HL-60 (cell line): ENCODE measurements around the gene MAP3K20.

Experiments used
- DNase-seq, 2 experiments: peaks; one replicate each; pipeline ENCODE4 v3.0.0-alpha.2; 2010 to 2020; ENCODE audit warnings: low read depth in 1 of 2, low spot score in 1 of 2
- H3K27ac ChIP-seq: fragments of 250-450 bp; sonication (Bioruptor Pico); replicated peaks from 2 replicates; pipeline ENCODE4 v1.5.1; 2020; ENCODE audit warnings: mild to moderate bottlenecking, moderate library complexity
- H3K27me3 ChIP-seq: fragments of 250-450 bp; sonication (Bioruptor Pico); 2 replicates; pipeline ENCODE4 v1.5.1; 2021; ENCODE audit warnings: mild to moderate bottlenecking, moderate library complexity; ENCODE audit not compliant: insufficient read depth, poor library complexity, severe bottlenecking
- H3K4me3 ChIP-seq: replicated peaks from 2 replicates; pipeline ENCODE4 v1.5.1; 2011; ENCODE audit warnings: mild to moderate bottlenecking, control low read depth, low read length; ENCODE audit not compliant: insufficient read depth
- CTCF ChIP-seq: IDR thresholded peaks from one replicate; pipeline ENCODE4 v1.5.1; 2011; ENCODE audit warnings: low read length, control low read depth, inconsistent platforms; ENCODE audit not compliant: insufficient read depth
- GABPA ChIP-seq: IDR thresholded peaks from 2 replicates; pipeline ENCODE4 v1.6.1; 2012; ENCODE audit warnings: low read depth
- POLR2AphosphoS5 ChIP-seq: IDR thresholded peaks from 2 replicates; pipeline ENCODE4 v1.6.1; 2012; ENCODE audit warnings: low read depth
- REST ChIP-seq: IDR thresholded peaks from 2 replicates; pipeline ENCODE4 v1.6.1; 2012; ENCODE audit warnings: low read depth; ENCODE audit not compliant: insufficient replicate concordance
- SPI1 ChIP-seq: IDR thresholded peaks from 2 replicates; pipeline ENCODE4 v1.6.1; 2012; ENCODE audit warnings: low read depth, mild to moderate bottlenecking, borderline replicate concordance

Gene MAP3K20

GRCh38 chr2:173117678-173118077 is 42.0 kb downstream of the MAP3K20 start:
- no peak overlapping the region for H3K27ac ChIP-seq
- no peaks in the 10 kb centered on the region for H3K27me3 ChIP-seq
- DNase-seq, result no peak
- TF ChIP-seq GABPA, result no peak
- no peak for TF ChIP-seq POLR2AphosphoS5
- TF ChIP-seq CTCF, result no peak
- no peak for TF ChIP-seq REST
- TF ChIP-seq SPI1, result no peak
- no peak overlapping the region for H3K4me3 ChIP-seq

- TF ChIP-seq CTCF (no peak), REST (no peak), GABPA (no peak), SPI1 (no peak), POLR2AphosphoS5 (no peak)
These were observed 42.7 kb downstream of the MAP3K20 start for GRCh38 chr2:173118395-173118794.

GRCh38 chr2:173119069-173119807 is 43.6 kb downstream of the MAP3K20 start:
- no peak overlapping the region for H3K27ac ChIP-seq
- no peak for DNase-seq

More at GRCh38 chr2:173118395-173118794, 42.7 kb downstream of the MAP3K20 start:
- Histone ChIP-seq H3K27me3 (no peaks in the 10 kb centered on the region), H3K27ac (no peak overlapping the region), H3K4me3 (no peak overlapping the region)
- no peak for DNase-seq

More at GRCh38 chr2:173119069-173119807, 43.6 kb downstream of the MAP3K20 start:
- H3K4me3 ChIP-seq, result no peak overlapping the region
- no peaks in the 10 kb centered on the region for H3K27me3 ChIP-seq
- TF ChIP-seq REST (no peak), SPI1 (no peak), CTCF (no peak), POLR2AphosphoS5 (no peak), GABPA (no peak)
